ENCODE results near the gene TBC1D22A.
"Not testable (repeated sequence)": the region's sequence is repeated elsewhere in the genome, so short reads cannot be mapped to it uniquely, and the experiment has no call there.

Gene TBC1D22A

DNA sequence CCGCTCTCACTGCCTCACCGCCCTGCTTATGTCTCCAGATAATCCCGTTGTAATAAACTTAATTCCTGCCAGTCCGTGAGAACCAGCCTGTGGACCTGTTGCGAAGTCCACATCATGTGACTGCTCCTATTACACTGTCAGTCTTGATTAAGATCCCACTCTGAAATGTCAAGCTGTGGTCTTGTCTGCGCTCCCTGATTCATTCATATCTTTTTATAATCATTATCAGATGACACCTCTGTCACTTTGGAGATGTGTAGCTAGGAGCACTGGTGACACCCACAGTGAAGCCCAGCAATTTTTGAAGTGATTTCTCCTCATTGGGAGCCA lies 377.3 kb downstream of the TBC1D22A start:
- DNase-seq (ENCODE audit: low read depth): no peak

- DNase-seq (ENCODE audit: low read depth): not testable (repeated sequence)
Observed at GRCh38 chr22:47140975-47141374, 378.5 kb downstream of the TBC1D22A start.

DNA sequence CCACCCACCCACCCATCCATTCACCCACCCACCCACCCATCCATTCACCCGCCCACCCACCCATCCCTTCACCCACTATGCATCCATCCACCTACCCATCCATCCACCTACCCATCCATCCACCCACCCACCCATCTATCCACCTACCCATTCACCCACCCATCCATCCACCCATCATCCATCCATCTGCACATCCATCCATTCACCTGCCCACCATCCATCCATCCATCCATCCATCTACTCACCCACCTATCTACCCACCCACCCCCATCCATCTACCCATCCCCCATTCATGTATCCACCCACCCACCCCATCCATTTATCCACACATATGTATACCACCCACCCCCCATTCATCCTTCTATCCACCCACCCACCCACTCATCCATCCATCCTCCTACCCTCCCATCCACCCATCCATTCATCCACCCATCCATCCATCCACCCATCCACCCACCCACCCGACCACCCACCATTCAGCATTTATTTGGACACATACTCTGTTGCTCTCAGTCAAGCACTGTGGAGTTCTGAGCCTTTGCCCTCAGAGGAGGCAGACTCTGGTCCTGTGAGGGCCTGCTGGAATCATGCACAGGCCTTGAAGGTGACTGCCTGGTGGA lies 380.1 kb downstream of the TBC1D22A start:
- no peak for DNase-seq (ENCODE audit: low read depth)

DNA sequence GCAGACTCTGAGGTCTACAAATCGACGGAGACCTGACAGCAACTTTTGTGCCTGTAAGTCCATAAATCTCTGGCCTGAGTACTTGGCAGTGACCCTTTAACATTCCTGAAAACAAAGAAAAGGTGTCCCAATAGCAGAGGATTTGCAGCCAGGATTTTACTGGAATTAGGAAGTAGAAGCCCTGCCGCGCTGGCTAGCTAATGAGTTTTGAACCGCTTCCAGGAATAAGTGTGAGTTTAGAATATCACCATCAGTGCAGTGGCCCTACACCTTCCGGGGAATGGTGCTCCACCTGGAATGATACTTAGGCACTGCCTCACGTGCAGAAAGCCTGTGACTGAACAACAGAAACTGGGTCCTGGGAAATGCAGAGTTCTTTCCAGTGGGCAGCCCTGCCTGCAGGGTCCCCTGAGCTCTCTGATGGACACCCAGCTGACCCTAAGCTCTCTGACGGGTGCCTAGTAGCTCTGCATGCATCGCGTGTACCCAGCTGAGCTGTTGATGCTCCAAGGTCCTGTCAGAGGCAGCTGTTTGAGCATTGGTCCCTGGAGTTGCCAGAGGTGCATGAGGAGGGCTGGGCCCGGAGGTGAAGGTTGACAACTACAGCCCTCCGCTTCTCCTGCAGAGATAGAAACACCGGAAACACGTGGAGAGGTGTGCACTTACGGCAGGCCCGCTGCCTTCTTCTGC lies 380.9 kb downstream of the TBC1D22A start:
- DNase-seq (ENCODE audit: low read depth): no peak

DNA sequence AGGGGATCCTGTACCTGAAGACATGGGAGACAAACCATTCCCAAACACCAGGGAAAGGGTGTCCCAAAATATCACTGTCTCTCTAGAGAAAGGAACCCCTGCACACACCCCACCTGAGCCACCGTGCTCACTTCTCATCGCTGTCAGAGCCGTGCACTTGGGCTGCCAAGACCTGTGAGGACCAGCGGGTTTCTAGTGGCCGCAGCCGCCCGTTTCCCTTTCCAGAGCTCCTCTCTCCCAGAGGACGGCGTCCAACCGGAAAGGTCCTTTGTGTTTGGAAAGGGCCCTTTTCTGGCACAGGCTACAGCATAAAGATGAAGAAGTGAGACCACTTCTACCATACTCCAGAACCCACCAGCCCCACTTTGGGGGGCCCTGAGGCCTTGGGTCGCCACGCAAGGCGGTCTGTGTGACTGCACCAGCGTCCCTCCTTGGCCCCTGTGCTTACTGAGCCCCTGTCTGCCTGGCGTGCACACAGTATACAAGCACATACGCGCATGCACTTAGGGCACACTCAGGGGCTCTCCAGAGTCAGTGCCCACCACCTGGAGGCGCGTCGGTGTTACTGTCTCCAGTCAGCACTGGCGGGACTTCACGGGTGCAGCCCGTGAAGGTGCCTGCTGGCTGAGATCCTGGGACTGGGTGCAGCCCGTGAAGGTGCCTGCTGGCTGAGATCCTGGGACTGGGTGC lies 381.8 kb downstream of the TBC1D22A start:
- DNase-seq (ENCODE audit: low read depth): no peak

GRCh38 chr22:47144791-47145425 lies 382.5 kb downstream of the TBC1D22A start:
- DNase-seq (ENCODE audit: low read depth): no peak

GRCh38 chr22:47145883-47146282 lies 383.4 kb downstream of the TBC1D22A start:
- no peak for DNase-seq (ENCODE audit: low read depth)

DNA sequence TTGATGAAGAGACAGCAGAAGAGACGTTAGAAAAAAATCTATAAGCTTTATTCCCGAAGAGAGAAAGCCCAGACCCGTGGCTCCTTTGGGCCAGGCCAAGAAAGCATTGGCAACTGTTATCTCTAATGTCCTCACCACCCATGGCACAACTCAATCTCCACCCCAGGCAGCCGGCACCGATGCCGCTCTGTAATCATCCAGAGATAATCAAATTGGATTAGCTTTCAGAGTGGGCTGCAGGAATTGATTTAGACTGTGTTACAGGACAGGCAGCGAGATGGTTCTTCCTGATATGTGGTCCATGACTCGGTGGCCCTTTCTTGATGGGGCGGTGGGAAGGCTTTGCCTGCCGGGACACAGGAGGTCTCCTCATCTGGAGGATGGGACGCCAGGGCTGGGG lies 383.9 kb downstream of the TBC1D22A start:
- no peak for DNase-seq (ENCODE audit: low read depth)

DNA sequence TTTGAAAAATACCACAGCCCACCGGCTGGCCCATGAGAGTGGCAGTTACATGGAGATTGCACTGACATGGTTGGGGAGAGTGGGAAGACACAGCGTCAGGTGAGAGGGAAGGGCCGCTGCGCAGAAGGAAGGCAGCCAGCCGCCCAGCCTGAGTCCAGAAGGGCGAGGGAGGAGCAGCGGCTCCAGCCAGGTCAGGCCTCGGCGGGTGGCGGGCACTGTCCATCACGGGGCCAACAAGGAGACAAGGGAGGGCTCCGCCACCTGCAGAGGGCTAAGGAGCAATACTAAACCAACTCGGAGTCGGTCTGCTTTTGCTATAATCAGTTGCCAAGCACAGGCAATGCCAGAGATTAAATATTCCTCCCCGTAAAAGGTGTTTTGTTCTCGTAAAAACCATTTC lies 384.5 kb downstream of the TBC1D22A start:
- no peak for DNase-seq (ENCODE audit: low read depth)

GRCh38 chr22:47147572-47147971 lies 385.1 kb downstream of the TBC1D22A start:
- no peak for DNase-seq (ENCODE audit: low read depth)

- no peak for DNase-seq (ENCODE audit: low read depth)
Observed at GRCh38 chr22:47148510-47148909, 386.1 kb downstream of the TBC1D22A start.

GRCh38 chr22:47148956-47149728 lies 386.7 kb downstream of the TBC1D22A start:
- no peak for DNase-seq (ENCODE audit: low read depth)

GRCh38 chr22:47149976-47150375 lies 387.5 kb downstream of the TBC1D22A start:
- DNase-seq (ENCODE audit: low read depth): no peak

GRCh38 chr22:47150426-47150825 lies 388.0 kb downstream of the TBC1D22A start:
- no peak for DNase-seq (ENCODE audit: low read depth)

DNA sequence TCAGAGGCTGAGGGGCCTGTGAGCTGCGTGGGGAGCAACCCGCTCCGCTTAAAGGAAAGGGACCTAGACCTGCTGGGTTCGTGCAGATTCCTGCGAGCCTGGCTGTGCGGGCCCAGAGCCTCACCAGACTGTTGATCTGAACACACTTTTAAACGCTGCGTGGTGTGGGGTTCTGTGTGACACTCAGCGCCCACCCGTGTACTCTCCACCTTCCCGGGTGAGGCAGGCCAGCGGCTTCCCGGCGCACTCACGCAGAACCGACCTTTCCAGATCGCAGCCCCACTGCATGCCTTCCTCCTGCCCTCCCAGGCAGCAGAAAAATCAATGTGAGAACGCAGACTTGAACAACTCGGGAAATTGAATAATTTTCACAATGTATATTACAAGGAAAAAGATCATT lies 388.6 kb downstream of the TBC1D22A start:
- no peak for DNase-seq (ENCODE audit: low read depth)

DNA sequence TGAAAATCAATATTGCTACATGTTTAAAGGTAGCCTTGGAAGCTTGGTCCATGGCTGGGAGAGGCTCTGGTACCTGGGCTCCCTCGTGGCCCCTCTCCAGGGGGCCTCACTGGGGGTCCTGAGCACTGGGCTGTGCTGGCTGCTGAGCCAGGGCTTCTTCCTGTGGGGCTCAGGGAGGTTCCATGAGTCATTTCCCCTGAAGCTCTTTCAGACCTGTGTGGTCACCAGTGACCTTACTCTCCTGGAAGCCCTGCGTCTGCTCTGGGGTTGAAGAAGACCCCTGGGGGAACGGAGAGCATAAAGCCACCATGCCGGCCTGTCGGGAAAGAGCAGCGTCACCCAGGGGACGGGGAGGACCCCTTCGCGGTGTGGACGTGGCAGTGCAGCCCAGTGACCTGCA lies 389.0 kb downstream of the TBC1D22A start:
- no peak for DNase-seq (ENCODE audit: low read depth)

- DNase-seq (ENCODE audit: low read depth): no peak
Observed at GRCh38 chr22:47152236-47152635, 389.8 kb downstream of the TBC1D22A start.

DNA sequence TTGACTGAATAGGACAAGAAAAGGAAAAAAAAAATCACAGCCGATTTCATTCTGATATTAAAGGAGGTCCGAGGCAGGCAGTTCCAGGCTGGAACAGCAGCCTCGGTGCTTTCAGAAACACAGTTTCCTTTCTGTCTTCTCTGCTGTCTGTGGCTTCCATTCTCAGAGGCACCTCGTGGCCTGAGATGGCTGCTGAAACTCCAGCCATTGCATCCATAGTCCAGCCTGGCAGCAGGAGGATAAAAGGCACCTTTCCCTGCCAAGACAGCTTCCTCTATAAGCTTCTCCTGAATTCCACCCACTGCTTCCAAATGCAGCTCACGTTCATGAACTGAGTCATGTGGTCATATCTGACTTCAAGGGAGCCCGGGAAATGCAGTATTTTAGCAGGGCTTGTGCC lies 390.5 kb downstream of the TBC1D22A start:
- no peak for DNase-seq (ENCODE audit: low read depth)

DNA sequence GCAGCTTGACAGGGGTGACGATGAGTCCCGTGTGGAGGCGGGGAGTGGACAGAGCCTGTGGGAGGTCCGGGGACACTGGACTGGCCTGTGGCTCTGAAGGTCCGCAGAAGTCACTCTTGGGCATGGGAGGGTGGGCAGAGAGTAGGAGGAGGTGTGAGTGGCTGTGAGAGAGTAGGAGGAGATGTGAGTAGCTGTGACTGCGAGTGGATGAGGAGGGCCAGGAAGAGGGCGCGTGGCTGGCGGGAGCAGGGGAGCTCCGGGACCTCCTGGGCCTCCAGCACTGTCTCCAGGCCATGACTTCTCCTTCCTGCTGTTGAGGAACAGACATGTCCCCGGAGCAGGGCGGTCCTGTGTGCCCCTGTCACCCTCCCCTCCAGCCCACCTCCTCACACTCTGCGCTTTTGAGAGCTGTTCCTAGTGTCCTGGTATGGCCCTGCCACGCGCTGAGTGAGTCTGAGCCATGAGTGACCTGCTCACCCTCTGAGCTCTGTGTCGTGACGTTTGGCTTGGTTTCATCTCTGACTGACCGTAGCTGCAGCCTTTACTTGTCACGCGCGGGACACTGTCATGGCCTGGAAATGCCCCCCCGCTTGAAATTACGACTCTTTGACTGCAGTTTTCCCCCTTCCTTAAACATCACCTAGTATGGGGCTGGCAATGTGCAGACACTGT lies 391.5 kb downstream of the TBC1D22A start:
- DNase-seq (ENCODE audit: low read depth): no peak

DNA sequence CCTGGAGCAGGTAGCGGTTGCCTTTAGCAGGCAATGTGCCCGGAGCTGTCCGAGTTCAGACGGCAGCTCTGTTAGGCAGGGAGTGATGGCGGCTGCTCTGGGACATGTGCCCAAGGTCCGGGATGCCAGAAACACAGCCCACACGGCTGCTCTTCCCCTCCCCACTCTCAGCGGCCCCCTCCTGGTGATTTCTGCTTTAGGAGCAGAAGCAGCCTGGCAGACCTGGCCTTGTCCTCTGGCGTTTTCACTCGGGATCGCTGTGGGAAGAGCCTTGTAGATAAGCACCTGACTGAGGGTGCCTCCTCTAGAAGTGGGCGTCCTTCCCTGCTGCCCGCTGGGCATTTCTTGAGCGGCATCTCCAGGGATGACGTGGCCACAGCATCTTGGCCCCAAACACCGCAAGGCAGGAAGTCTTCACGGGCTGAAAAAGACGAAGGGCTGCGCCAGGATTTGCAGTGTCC lies 392.2 kb downstream of the TBC1D22A start:
- no peak for DNase-seq (ENCODE audit: low read depth)

- no peak for DNase-seq (ENCODE audit: low read depth)
Observed at GRCh38 chr22:47155131-47155885, 392.9 kb downstream of the TBC1D22A start.

All from T-helper 22 cell (primary cell).